NK-92 treated with Interleukin-12 subunit alpha and Interleukin-12 subunit beta, amount 100 ng/mL, for 24 hours (cell line): Measurements from ENCODE around the gene RPL38.

Experiments
- DNase-seq: peaks from one replicate; lab custom pipeline; 2025; lab: John Stamatoyannopoulos, UW

Gene RPL38

GRCh38 chr17:74227271-74228080 lies 24.0 kb downstream of the RPL38 start:
- DNase-seq, result no peak

DNA sequence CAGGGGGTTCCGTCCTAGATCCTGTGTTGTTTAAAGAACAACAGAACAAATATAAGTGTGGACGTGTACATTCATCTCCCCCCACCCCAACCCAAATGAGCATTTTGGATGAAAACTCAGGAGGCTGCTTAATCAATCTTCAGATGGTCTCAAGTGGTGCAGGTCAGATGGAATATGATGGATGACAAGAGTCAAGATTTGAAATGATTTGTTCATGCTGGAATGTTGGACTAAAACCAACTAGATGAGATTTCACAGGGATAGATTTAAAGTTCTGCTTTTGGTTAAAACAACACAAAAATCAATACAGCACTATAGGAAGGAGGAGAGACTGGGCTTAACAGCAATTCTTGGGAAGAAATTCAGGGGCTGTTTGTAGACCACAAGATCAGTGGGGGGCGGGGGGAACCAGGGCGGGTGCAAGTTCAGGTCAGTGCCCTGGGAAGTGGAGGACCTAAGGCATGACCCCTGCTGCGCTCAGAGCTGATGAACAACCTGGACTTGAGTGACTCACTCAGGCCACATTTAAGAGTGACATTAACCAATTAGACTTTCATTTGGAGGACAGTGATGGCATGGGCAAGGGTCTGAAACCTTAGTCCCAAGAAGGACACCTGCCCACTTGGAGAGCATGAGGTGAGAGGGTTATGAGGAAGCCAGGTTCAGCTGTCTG lies 25.0 kb downstream of the RPL38 start:
- DNase-seq, result no peak

DNA sequence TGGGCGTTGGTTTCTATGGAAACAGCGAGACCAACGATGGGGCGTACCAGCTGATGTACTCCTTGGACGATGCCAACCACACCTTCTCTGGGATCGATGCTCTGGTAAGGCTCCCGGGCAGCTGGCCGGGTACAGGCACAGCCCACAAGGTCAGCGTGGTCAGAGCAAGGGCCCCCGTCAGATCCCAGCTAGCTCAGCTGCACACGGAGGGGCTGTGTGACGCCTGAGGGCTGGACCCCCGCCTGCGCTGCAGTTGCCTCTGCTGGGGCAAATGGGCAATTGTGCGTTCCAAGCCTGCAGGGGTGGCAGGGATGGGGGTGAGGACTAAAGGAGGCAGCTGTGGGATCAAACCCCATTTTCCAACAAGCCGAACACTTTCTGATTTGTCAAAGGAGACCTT lies 27.4 kb downstream of the RPL38 start:
- DNase-seq, result no peak

DNA sequence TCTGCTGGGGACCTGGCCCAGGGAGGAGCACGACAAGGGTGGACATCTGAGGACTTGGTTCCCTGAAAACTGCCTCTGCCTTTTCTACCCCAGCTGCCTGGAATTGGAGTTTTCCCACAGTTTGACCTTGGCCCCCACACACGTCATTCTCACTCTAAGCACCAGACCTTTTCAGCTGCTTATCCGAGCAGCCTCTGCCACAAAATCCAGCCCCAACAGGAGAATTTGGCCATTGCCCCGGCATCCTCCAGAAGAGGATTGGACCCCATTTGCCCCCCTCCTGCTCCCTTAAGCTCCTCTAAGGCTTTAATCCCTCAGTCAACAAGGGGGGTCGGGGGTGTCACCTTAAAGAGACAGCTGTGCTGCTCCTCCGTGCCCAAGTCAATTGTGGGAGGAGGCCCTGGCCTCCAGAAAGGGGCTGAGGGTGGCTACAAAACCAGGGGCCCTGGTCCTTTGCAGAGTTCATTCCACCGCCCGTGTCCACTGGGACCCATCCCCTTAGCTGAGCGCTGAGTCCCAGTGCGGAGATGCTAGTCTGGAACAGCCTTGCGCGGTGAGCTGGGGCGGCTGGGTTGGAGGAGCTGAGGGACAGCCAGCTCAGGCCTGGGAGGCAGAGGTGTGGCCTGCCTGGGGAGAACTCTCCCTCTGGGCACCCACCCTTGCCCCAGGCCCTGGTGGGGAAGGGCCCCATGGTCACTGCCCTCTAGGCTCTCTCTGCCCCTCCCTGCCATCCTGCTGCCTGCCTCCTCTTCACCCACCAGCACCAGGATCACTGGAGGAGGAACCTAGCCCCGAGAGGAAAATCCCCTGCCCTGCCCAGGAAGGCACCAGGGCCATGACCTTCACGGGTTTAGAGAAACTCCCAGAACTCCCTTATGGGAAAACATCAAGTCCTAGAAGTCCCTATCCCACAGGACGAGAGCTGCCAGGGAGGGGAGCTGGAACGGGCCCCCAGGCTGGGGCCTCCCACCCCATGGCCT lies 28.7 kb downstream of the RPL38 start:
- DNase-seq, result no peak

GRCh38 chr17:74233937-74234336 lies 30.5 kb downstream of the RPL38 start:
- no peak for DNase-seq

DNA sequence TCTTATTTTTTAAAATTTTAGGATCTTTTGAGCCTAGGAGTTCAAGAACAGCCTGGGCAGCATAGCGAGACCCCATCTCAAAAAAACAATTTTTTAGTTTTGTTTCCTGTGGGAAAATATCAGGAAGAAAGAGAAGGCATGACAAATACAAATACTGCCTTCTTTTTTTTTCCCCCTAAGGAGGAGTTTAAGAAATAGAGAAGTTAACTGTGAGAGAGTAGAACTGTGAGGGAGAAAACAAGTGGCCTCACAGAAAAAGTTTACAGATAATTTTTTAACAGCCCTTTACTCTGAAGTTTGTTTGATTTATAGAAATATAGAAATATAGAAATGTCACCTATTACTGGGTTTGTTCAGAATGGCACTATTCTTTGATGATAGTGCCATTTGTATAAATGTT lies 31.0 kb downstream of the RPL38 start:
- DNase-seq, result no peak

DNA sequence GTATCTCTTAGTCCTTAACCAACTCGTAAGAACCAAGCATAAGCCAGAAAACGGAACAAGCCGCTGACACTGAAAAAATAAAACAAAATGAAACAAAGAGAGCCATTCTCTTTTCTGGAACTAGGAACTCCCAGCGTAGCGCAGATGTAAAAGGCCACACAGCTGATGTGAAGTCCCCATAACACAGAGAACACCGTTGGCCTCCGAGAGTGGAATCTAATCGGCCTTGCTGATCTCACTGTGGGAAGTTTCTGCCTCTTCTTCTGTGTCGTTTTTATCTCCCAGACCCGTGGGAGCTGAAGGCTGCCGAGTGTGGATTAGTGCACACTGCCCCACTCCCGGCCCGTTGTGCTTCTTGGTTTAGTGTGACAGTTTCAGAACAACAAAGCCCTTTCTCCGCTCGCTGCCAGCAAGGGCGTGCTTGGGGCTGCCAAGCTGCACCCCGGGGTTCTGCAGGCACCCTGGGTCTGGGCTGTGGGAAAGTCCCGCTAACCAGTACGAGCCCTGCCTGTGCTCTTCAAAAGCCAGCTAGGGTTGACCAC lies 31.6 kb downstream of the RPL38 start:
- DNase-seq, result no peak

- DNase-seq, result no peak
Measured at GRCh38 chr17:74235911-74236371, 32.5 kb downstream of the RPL38 start.

GRCh38 chr17:74237321-74237720 lies 33.8 kb downstream of the RPL38 start:
- DNase-seq, result no peak

DNA sequence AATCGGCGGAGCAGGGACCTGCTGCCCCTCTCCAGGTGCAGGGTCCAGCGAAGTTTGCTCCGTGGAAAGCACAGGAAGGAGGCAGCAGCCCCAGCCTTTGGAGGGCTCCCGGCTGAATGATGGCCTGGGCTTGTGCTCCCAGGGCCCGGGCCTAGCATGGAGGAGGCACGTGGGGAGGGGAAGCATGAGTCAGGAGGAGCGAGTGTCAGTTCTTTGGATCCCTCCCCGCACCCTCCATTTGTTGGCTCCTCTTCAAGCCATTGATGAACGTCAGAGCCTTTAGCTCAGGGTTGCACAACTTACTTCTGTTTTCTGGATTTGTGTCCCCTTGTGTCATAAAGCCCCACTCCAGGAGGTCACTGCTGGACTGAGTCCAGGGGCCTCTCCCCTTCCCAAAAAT lies 35.7 kb downstream of the RPL38 start:
- DNase-seq, result no peak

- no peak for DNase-seq
Measured at GRCh38 chr17:74240618-74241205, 37.2 kb downstream of the RPL38 start.

GRCh38 chr17:74241431-74241830 lies 38.0 kb downstream of the RPL38 start:
- no peak for DNase-seq

GRCh38 chr17:74241847-74242246 lies 38.4 kb downstream of the RPL38 start:
- DNase-seq, result no peak

GRCh38 chr17:74243013-74243755 lies 39.7 kb downstream of the RPL38 start:
- DNase-seq, result no peak

DNA sequence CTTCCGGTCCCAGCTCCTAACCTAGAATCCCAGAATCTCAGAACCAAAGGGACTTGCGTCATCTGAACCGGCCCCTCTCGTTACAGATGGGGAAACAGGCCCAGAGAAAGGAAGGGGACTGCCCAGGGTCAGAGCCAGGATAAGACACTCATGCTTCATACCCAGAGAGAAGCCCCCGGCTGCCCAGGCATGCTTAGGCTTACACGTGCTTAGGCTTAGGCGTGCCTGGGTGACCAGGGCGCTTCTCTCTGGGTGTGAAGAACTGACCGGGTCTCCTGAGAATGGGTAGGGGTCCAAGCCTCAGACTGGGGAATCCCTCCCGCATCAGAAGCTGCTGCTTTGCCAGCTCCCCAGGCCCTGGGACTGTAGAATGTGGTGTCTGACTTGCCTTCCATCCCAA lies 40.6 kb downstream of the RPL38 start:
- DNase-seq, result no peak

DNA sequence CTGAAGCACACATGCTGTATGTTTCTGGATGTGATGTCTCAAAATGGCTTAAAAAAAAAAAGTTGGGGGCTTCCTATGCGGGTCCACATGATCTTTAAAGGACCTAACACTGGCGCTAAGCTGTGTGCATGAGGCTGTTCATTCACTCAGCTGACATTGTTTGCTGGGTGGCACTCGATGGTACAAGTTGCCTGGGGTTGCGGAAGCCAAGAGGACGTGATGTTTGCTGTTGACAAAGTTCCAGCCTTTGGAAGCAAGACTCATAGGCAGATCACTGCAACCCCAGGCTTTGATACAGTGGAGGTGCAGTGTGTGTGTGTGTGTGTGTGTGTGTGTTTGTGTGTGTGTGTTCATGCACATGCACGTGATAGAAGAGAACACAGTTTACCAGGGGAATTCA lies 41.1 kb downstream of the RPL38 start:
- DNase-seq, result no peak

- DNase-seq, result no peak
Measured at GRCh38 chr17:74245145-74245831, 41.8 kb downstream of the RPL38 start.

DNA sequence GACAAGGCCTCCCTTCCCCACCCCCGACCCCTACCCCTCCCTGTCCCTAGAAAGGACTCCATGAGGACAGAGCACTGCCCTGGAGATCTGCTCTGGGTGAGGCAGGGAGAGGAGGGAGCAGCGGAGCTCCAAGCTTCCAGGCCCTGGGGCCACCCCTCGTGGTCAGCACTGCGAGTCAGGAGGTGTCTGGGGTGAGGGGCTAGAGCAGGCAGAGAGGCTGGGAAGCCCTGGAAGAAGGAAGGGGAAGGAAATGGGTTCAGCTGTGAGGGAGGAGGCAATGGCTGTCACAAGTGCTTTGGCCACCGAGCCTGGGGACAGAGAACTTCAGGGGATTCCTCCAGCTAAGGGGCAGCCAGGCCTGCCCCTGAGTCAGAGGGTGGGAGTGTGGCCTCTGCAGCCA lies 42.4 kb downstream of the RPL38 start:
- DNase-seq, result no peak

- DNase-seq, result no peak
Measured at GRCh38 chr17:74249590-74250270, 46.3 kb downstream of the RPL38 start.
